Psoas muscle (tissue), 8 donors: ENCODE data around the gene STS. TPM values are rescaled to one million over a fixed set of nuclear protein-coding genes. Genes with fewer than 3 reads are reported as not detected.
"Not testable (repeated sequence)": the region's sequence is repeated elsewhere in the genome, so short reads cannot be mapped to it uniquely, and the experiment has no call there.

Source experiments
- ATAC-seq, 4 donors: fragments of 200-7000 bp; cut with Tn5 transposase; one replicate each; pipeline ENCODE4 v1.9.1; 2020; ENCODE audit warnings: moderate library complexity in 3 of 4, mild to moderate bottlenecking in 2 of 4
- DNase-seq, 2 donors: peaks; one replicate each; pipeline ENCODE4 v3.0.0-alpha.2; 2020
- H3K27ac ChIP-seq: fragments of 200-600 bp; one replicate; pipeline ENCODE4 v1.8.0; 2022
- H3K27me3 ChIP-seq, 3 donors: fragments of 200-600 bp in 1 of 3; one replicate each; pipeline versions ENCODE4 v1.6.1 to v1.8.0; 2013 to 2022; ENCODE audit warnings: low read length in 2 of 3, mild to moderate bottlenecking in 2 of 3, moderate library complexity in 1 of 3; ENCODE audit not compliant: insufficient read depth in 3 of 3
- H3K36me3 ChIP-seq, 2 donors: fragments of 200-600 bp in 1 of 2; one replicate each; pipeline versions ENCODE4 v1.6.1 to v1.8.0; 2013 to 2022; ENCODE audit warnings: low read depth in 1 of 2, mild to moderate bottlenecking in 1 of 2, moderate library complexity in 1 of 2; ENCODE audit not compliant: insufficient read depth in 1 of 2
- H3K4me1 ChIP-seq: fragments of 200-600 bp; one replicate; pipeline ENCODE4 v1.8.0; 2022
- H3K4me3 ChIP-seq: fragments of 200-600 bp; one replicate; pipeline ENCODE4 v1.8.0; 2022; ENCODE audit warnings: mild to moderate bottlenecking
- H3K9me3 ChIP-seq: fragments of 200-600 bp; one replicate; pipeline ENCODE4 v1.8.0; 2022
- CTCF ChIP-seq: fragments of 200-600 bp; IDR thresholded peaks from one replicate; pipeline ENCODE4 v1.8.0; 2022; ENCODE audit warnings: antibody characterized with exemption
- WGBS, 3 donors: extraction: QIAGEN DNeasy Blood & Tissue Kit; methylation state at CpG; one replicate each; pipeline versions ENCODE4 v1.1.6 to v1.1.7; 2013; 5-methylcytosine and 5-hydroxymethylcytosine counted together
- intact Hi-C, 2 donors: fragments of 100-400 bp; cut with DNase I; formaldehyde crosslinking; loops; one replicate each; pipeline versions ENCODE4 v1.11.0 to v1.14.2; 2022
- polyA plus RNA-seq, 3 donors: library from polyadenylated mRNA; stranded (reverse); fragments of 200-250 nt; gene quantifications; one replicate each; pipeline ENCODE4 v1.2.3, GENCODE V29; 2013
- total RNA-seq, 4 donors: library from RNA; stranded (reverse); fragmentation: NEBNext Ultra II Directional in 2 of 4; extraction: Animal tissue kit (Norgen Biotek cat#: 25700) in 2 of 4; gene quantifications; one replicate each; pipeline versions ENCODE4 v1.2.1 to v1.2.4, GENCODE V29; 2021 to 2023
- donor health status: healthy with polysubstance abuse.
- donor health status: DM: no; HTN: no; CAD: no; lungs with moderate emphysema.
- donor health status: Bipolar disorder and iron deficiency.
- donor health status: healthy.
- donor health status: DM: yes; HTN: yes; CAD: no.
- donor health status: DM: no; HTN: no; CAD: no.
- donor health status: DM: no; HTN: no; CAD: no.
- donor health status: DM: yes; HTN: yes; CAD: no.

The STS gene
- total and polyA plus RNA-seq, 7 donors, result 2.3 to 14.3 (median 4.6) TPM

- Histone ChIP-seq H3K9me3 (no peaks in the 10 kb centered on the region), H3K4me3 (no peak overlapping the region), H3K27me3 (no peaks in the 10 kb centered on the region), H3K27ac (no peak overlapping the region), H3K4me1 (no peaks in the 10 kb centered on the region), H3K36me3 (no peaks in the 10 kb centered on the region)
- DNase-seq (no peak), ATAC-seq (no peak)
- intact Hi-C loops, result no loop called here
- no peak for TF ChIP-seq CTCF
- WGBS, 3 donors, result 75 to 89% (median 83%) methylated on average over 3 of the region's 3 CpGs
These were observed 22.1 kb downstream of the STS start for GRCh38 chrX:7169627-7170026.

GRCh38 chrX:7170898-7171297 is 23.4 kb downstream of the STS start:
- 91 to 98% (median 97%) methylated on average over 3 of the region's 3 CpGs for WGBS, 3 donors
- no peak overlapping the region for H3K27ac ChIP-seq
- no peaks in the 10 kb centered on the region for H3K36me3 ChIP-seq
- H3K4me3 ChIP-seq, result no peak overlapping the region
- no peaks in the 10 kb centered on the region for H3K9me3 ChIP-seq
- ATAC-seq (no peak), DNase-seq (no peak)
- H3K4me1 ChIP-seq, result no peaks in the 10 kb centered on the region
- no peaks in the 10 kb centered on the region for H3K27me3 ChIP-seq
- TF ChIP-seq CTCF, result peak; percentile 19
- intact Hi-C loops, result no loop called here

- H3K27ac ChIP-seq, intact Hi-C loops, H3K4me3 ChIP-seq, H3K9me3 ChIP-seq, H3K4me1 ChIP-seq, H3K27me3 ChIP-seq, ATAC-seq, H3K36me3 ChIP-seq, DNase-seq: not testable (repeated sequence)
- 84 to 92% (median 91%) methylated on average over 2 of the region's 2 CpGs for WGBS, 3 donors
These were observed 31.3 kb downstream of the STS start for GRCh38 chrX:7178859-7179258.

- Histone ChIP-seq H3K9me3 (no peaks in the 10 kb centered on the region), H3K4me1 (no peaks in the 10 kb centered on the region), H3K4me3 (no peak overlapping the region), H3K36me3 (no peaks in the 10 kb centered on the region), H3K27me3 (no peaks in the 10 kb centered on the region), H3K27ac (no peak overlapping the region)
- ATAC-seq (no peak), DNase-seq (no peak)
- TF ChIP-seq CTCF, result no peak
- 69 to 87% (median 76%) methylated on average over 2 of the region's 2 CpGs for WGBS, 3 donors
- intact Hi-C loops, result no loop called here
These were observed 31.9 kb downstream of the STS start for GRCh38 chrX:7179446-7179845.

- no peak for ATAC-seq
- no peak for TF ChIP-seq CTCF
- H3K4me1 ChIP-seq, result no peaks in the 10 kb centered on the region
- H3K9me3 ChIP-seq, result no peaks in the 10 kb centered on the region
- H3K36me3 ChIP-seq, result no peaks in the 10 kb centered on the region
- DNase-seq, result no peak
- intact Hi-C loops, result no loop called here
- H3K27me3 ChIP-seq, result no peaks in the 10 kb centered on the region
- H3K27ac ChIP-seq, result no peak overlapping the region
- no peak overlapping the region for H3K4me3 ChIP-seq
- 31 to 52% (median 40%) methylated on average over 3 of the region's 3 CpGs for WGBS, 3 donors
These were observed 37.3 kb downstream of the STS start for GRCh38 chrX:7184816-7185215.
